Measurements from ENCODE around the gene ROCK2.

DNA sequence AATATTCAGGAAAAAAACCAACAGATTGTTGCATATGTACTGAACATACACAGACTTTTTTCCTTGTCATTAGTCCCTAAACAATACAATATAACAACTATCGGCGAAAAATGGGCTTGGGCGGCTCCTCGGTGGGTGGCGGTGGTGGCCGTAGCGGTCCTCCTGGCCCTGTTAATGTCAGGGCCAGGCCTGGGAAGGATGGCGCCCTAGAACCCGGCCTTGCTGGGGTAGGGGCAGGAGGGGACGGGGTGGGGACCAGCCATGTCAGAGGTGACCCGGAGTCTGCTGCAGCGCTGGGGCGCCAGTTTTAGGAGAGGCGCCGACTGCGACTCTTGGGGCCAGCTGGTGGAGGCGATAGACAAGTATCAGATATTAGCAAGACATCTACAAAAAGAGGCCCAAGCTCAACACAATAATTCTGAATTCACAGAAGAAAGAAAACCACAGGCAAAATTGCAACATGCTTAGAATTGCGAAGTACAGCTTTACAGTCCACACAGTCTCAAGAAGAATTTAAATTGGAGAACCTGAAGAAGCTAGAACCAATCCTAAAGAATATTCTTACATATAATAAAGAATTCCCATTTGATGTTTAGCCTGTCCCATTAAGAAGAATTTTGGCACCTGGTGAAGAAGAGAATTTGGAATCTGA, 36.5 kb downstream of the ROCK2 start:
- TF ChIP-seq, protein P1, sequence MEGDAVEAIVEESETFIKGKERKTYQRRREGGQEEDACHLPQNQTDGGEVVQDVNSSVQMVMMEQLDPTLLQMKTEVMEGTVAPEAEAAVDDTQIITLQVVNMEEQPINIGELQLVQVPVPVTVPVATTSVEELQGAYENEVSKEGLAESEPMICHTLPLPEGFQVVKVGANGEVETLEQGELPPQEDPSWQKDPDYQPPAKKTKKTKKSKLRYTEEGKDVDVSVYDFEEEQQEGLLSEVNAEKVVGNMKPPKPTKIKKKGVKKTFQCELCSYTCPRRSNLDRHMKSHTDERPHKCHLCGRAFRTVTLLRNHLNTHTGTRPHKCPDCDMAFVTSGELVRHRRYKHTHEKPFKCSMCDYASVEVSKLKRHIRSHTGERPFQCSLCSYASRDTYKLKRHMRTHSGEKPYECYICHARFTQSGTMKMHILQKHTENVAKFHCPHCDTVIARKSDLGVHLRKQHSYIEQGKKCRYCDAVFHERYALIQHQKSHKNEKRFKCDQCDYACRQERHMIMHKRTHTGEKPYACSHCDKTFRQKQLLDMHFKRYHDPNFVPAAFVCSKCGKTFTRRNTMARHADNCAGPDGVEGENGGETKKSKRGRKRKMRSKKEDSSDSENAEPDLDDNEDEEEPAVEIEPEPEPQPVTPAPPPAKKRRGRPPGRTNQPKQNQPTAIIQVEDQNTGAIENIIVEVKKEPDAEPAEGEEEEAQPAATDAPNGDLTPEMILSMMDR (IDR thresholded peaks at IDR 0.05) = no peak
- TF ChIP-seq EZH2phosphoT487 (IDR thresholded peaks at IDR 0.05) = no peak
- no peak for TF ChIP-seq EZH2 (IDR thresholded peaks at IDR 0.05)

All from neural progenitor cell (in vitro differentiated cells).